Nephron progenitor cell (in vitro differentiated cells): Measurements from ENCODE around the gene TNC.
A peak's percentile ranks its signal among the peaks of the same experiment; 100 is the strongest.

Source experiments
- DNase-seq: peaks from one replicate; pipeline ENCODE4 v3.0.0; 2021
- H3K27ac Mint-ChIP-seq: 2 replicates; pipeline ENCODE4 v1.8.0; 2021; ENCODE audit warnings: mild to moderate bottlenecking, moderate library complexity, mixed read lengths
- H3K27me3 Mint-ChIP-seq: 2 replicates; pipeline ENCODE4 v1.8.0; 2021; ENCODE audit warnings: mild to moderate bottlenecking, low read depth, mixed read lengths; ENCODE audit not compliant: poor library complexity
- H3K36me3 Mint-ChIP-seq: 2 replicates; pipeline ENCODE4 v1.8.0; 2021; ENCODE audit warnings: low read depth, mixed read lengths
- H3K4me1 Mint-ChIP-seq: 2 replicates; pipeline ENCODE4 v1.8.0; 2021; ENCODE audit warnings: mixed read lengths
- H3K4me3 Mint-ChIP-seq: 2 replicates; pipeline ENCODE4 v1.8.0; 2021; ENCODE audit warnings: mild to moderate bottlenecking, moderate library complexity, mixed read lengths
- H3K9me3 Mint-ChIP-seq: 2 replicates; pipeline ENCODE4 v1.8.0; 2021; ENCODE audit warnings: mild to moderate bottlenecking, moderate library complexity, mixed read lengths
- TF ChIP-seq, protein P1 (sequence below): fragments of 200-600 bp; sonication (generic); IDR thresholded peaks from 2 replicates; pipeline ENCODE4 v1.5.0; 2021; ENCODE audit warnings: antibody characterized with exemption

The TNC gene

DNA sequence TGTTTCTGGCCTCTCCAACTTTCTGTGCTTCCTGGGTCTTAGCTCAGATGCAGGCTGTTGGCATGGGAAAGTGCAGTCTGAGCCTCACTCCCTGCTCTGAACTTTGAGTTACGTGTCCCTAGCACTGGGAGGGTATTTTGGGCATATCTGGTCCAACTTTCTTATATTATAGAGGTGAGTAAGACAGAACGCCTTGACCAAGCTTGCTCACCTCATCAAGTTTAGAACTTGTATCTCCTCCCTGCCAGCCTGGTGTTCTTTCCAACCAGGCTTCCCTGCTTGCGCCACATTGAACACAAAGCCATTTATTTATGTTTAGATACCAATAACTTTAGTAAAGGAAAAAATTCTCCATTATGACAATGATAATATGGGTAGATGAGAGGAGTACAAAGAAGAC, 33.2 kb downstream of the TNC start:
- Mint-ChIP-seq H3K36me3 (no peaks in the 10 kb centered on the region), H3K27me3 (peaks cover 13% of the 10 kb centered on the region), H3K9me3 (no peaks in the 10 kb centered on the region), H3K4me3 (no peak overlapping the region), H3K4me1 (peaks cover 11% of the 10 kb centered on the region), H3K27ac (no peak overlapping the region)
- DNase-seq = no peak
- TF ChIP-seq, protein P1, sequence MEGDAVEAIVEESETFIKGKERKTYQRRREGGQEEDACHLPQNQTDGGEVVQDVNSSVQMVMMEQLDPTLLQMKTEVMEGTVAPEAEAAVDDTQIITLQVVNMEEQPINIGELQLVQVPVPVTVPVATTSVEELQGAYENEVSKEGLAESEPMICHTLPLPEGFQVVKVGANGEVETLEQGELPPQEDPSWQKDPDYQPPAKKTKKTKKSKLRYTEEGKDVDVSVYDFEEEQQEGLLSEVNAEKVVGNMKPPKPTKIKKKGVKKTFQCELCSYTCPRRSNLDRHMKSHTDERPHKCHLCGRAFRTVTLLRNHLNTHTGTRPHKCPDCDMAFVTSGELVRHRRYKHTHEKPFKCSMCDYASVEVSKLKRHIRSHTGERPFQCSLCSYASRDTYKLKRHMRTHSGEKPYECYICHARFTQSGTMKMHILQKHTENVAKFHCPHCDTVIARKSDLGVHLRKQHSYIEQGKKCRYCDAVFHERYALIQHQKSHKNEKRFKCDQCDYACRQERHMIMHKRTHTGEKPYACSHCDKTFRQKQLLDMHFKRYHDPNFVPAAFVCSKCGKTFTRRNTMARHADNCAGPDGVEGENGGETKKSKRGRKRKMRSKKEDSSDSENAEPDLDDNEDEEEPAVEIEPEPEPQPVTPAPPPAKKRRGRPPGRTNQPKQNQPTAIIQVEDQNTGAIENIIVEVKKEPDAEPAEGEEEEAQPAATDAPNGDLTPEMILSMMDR = no peak

DNA sequence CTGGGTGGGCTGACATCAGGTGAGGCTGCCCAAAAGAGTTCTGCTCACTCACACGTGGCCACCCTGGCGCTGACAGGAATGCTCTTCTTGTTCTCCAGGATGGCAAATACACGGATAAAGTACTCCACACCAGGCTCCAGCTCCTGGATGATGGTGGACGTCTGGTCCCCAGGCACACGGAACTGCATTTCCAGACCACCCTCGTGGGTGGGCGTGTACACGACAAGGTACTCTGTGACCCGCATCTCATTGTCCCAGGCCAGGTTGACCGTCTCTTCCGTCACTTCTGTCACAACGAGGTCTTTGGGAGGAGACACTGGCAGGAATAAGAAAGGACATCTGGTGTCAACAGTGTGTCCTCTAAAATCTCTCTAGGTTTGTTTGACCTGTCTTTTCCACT, 33.8 kb downstream of the TNC start:
- Mint-ChIP-seq H3K27ac (no peak overlapping the region), H3K27me3 (peaks cover 10% of the 10 kb centered on the region), H3K4me3 (no peak overlapping the region), H3K9me3 (no peaks in the 10 kb centered on the region), H3K4me1 (peaks cover 11% of the 10 kb centered on the region), H3K36me3 (no peaks in the 10 kb centered on the region)
- TF ChIP-seq, protein P1 = no peak
- DNase-seq = no peak

DNA sequence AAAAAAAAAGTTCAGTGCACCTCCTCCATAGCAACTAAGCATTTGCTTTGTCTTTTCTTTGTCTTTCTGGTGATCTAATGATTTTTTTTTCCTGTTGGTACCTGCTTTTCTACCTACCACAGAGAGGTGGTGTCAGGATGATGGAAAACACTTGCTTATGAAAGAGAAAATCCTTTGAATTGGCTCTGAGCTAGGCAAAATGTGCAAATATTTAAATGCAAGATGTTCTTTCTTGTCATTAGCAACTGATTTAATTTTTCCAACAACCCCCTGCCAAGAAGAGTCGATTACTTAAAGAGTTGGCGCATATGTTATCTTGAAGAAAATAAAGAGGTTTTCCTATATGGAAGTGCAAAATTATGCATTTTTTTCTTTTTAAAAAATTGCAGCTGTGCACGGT, 37.7 kb downstream of the TNC start:
- no peaks in the 10 kb centered on the region for H3K36me3 Mint-ChIP-seq
- no peak overlapping the region for H3K27ac Mint-ChIP-seq
- peaks cover 12% of the 10 kb centered on the region for H3K27me3 Mint-ChIP-seq

DNA sequence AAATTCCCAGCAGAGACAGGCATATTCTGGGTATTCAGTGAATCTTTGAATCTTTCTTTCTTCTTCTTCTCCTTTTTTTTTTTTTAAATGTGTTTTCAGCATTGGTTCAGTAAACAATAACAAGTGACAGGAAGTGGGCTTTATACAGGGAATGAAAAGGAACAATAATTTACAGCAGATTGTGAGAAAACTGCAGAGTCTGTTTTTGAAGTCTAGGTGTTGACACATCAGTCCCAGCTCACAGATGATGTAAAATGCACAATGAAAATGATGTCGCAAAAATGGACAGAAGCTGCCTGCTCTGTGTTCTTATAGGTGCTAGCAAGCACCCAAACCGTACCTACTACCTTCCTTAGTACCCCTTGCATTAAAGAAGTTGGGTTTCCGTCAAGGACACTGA, 38.8 kb downstream of the TNC start:
- Mint-ChIP-seq H3K27ac (no peak overlapping the region), H3K27me3 (peaks cover 7% of the 10 kb centered on the region), H3K36me3 (no peaks in the 10 kb centered on the region), H3K9me3 (peaks cover 4% of the 10 kb centered on the region), H3K4me1 (no peaks in the 10 kb centered on the region), H3K4me3 (no peak overlapping the region)
- TF ChIP-seq, protein P1 = no peak
- no peak for DNase-seq

More for the DNA sequence above, 37.7 kb downstream of the TNC start:
- H3K4me3 Mint-ChIP-seq = no peak overlapping the region
- DNase-seq = no peak
- TF ChIP-seq, protein P1 = no peak
- no peaks in the 10 kb centered on the region for H3K4me1 Mint-ChIP-seq
- H3K9me3 Mint-ChIP-seq = no peaks in the 10 kb centered on the region

DNA sequence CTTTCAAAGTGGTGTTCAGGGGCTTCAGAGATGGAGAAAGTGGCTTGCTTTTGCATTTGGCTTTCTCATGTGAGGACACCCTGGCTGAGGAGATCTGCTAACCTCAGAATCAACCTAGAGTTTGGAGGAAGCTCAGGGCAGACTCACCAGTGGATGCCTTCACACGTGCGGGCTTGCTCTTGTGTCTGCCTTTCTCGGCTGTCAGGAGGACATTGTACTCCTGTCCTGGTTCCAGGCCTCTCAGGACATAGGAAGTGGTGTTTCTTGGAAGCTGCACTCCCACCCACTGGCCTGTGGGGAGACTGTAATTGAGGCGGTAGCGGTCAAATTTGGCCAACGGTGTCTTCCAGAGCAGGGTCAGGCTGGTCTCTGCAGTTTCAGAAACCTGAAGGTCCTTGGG, 44.5 kb downstream of the TNC start:
- Mint-ChIP-seq H3K36me3 (no peaks in the 10 kb centered on the region), H3K9me3 (peaks cover 4% of the 10 kb centered on the region)

DNA sequence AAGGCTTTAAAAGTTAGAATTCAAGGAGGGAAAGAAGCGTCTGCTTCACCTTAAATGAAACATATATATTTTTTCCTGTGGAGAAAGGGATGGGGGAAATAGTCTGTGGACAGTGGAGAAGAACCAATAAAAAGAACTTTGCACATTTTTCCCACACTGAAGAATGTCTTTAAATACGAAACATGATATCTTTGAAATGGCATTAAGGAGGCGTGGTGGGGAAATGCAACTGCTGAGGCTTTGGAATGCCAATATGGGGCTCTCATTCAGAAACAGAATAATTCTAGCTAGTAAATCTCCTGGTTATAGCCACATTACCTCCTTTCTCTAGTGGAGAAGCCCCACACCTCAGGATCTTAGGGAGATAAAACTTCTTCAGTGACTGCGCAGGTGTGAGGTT, 46.8 kb downstream of the TNC start:
- Mint-ChIP-seq H3K4me3 (no peak overlapping the region), H3K4me1 (peaks cover 11% of the 10 kb centered on the region), H3K27me3 (peaks cover 6% of the 10 kb centered on the region), H3K27ac (peak overlapping the region; percentile 64), H3K9me3 (peaks cover 4% of the 10 kb centered on the region), H3K36me3 (no peaks in the 10 kb centered on the region)
- TF ChIP-seq, protein P1 = no peak
- DNase-seq = no peak

More for the DNA sequence above, 44.5 kb downstream of the TNC start:
- Mint-ChIP-seq H3K27ac (no peak overlapping the region), H3K27me3 (peaks cover 9% of the 10 kb centered on the region), H3K4me3 (no peak overlapping the region), H3K4me1 (peaks cover 11% of the 10 kb centered on the region)
- TF ChIP-seq, protein P1 = no peak
- DNase-seq = no peak
